Measurements from ENCODE around the gene KCTD5. TPM values are rescaled to one million over a fixed set of nuclear protein-coding genes. Genes with fewer than 3 reads are reported as not detected.
"Not testable (repeated sequence)": the region's sequence is repeated elsewhere in the genome, so short reads cannot be mapped to it uniquely, and the experiment has no call there.

KCTD5 gene
- polyA plus RNA-seq, 4 donors = 19.0 to 41.2 (median 29.9) TPM

DNA sequence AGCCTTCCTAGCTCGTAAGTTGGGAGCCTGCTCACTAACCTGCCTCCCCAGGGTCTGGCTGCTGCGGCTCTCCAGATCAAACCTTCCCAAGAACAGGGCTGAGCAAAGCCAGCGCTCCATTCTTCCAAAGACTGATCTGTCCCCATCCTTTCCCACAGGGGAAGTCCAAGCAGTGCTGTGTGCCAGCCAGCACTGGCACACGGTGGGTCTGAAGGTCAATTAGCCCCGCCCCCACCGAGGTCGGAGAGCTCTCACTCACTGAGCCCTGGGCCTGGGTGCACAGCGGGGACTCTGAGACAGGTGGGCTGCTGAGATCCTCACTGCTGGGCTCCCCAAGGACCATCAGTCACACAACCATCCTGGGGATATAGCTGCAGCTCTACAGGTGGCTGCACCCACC, 27.4 kb upstream of the KCTD5 start:
- not testable (repeated sequence) for H3K9me3 ChIP-seq (ENCODE audit: control insufficient read depth in 2 of 2, insufficient read depth in 1 of 2, low read depth in 1 of 2, low read length in 1 of 2); DNase-seq; H3K4me1 ChIP-seq (ENCODE audit: control insufficient read depth in 3 of 3, insufficient read depth in 2 of 3, low read depth in 1 of 3, low read length in 2 of 3); H3K27me3 ChIP-seq (ENCODE audit: control insufficient read depth in 3 of 3, insufficient read depth in 3 of 3, low read length in 3 of 3); FAIRE-seq; H3K4me3 ChIP-seq (ENCODE audit: low read depth in 1 of 3, low read length in 3 of 3); H3K36me3 ChIP-seq (ENCODE audit: control insufficient read depth in 3 of 3, insufficient read depth in 2 of 3, low read depth in 1 of 3, low read length in 3 of 3); H3K27ac ChIP-seq (ENCODE audit: low read depth in 1 of 3, low read length in 2 of 3)
- WGBS, 3 donors = 40 to 59% methylated on average over 1 to 2 of the region's 8 CpGs; no CpG with 5 or more reads in 1 of the 3 donors

DNA sequence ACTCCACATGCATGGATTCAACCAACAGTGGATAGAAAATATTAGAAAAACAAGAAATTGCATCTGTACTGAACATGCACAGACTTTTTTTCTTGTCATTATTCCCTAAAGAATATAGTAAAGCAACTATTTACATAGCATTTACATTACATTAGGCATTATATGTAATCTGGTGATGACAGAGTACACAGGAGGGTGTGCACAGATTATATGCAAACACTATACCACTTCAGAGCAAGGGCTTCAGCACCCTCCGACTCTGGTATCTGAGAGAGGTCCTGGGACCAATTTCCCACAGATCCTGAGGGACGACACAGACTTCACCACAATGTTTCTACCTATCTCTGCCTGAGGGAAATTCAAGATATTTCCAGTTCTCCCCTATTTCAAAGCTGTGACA, 25.3 kb upstream of the KCTD5 start:
- H3K4me3 ChIP-seq (ENCODE audit: low read depth in 1 of 3, low read length in 3 of 3) = no peak overlapping the region
- H3K27me3 ChIP-seq (ENCODE audit: control insufficient read depth in 3 of 3, insufficient read depth in 3 of 3, low read length in 3 of 3) = peaks cover 0 to 8% (median 0%) of the 10 kb centered on the region in 3 donors
- H3K27ac ChIP-seq (ENCODE audit: low read depth in 1 of 3, low read length in 2 of 3) = no peak overlapping the region
- WGBS, 3 donors = 67 to 75% (median 69%) methylated on average over 2 of the region's 2 CpGs
- FAIRE-seq (no peak), DNase-seq (no peak)
- H3K9me3 ChIP-seq (ENCODE audit: control insufficient read depth in 2 of 2, insufficient read depth in 1 of 2, low read depth in 1 of 2, low read length in 1 of 2) = peaks cover 0 to 11% of the 10 kb centered on the region in 2 donors
- H3K4me1 ChIP-seq (ENCODE audit: control insufficient read depth in 3 of 3, insufficient read depth in 2 of 3, low read depth in 1 of 3, low read length in 2 of 3) = no peaks in the 10 kb centered on the region
- H3K36me3 ChIP-seq (ENCODE audit: control insufficient read depth in 3 of 3, insufficient read depth in 2 of 3, low read depth in 1 of 3, low read length in 3 of 3) = no peaks in the 10 kb centered on the region

DNA sequence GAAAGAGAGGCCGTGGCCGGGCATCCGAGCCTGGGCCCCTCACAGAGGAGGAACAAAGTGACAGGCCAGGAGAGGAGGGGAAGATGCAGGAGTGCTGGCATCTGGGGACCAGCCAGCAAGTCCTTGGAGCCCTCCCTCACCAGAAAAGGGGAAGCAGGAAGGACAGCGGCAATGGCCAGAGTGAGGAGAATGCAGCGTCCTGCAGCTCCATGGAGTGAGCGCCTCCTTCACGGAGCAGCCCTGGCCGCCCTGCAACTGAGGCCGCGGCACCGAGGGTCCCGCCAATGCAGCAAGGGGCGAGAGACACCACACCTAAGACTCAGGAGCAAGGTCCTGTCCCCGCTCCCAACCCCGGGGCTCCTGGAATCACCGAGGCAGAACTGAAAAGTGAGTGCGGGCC, 24.5 kb upstream of the KCTD5 start:
- H3K4me1 ChIP-seq (ENCODE audit: control insufficient read depth in 3 of 3, insufficient read depth in 2 of 3, low read depth in 1 of 3, low read length in 2 of 3); DNase-seq; H3K36me3 ChIP-seq (ENCODE audit: control insufficient read depth in 3 of 3, insufficient read depth in 2 of 3, low read depth in 1 of 3, low read length in 3 of 3); H3K27me3 ChIP-seq (ENCODE audit: control insufficient read depth in 3 of 3, insufficient read depth in 3 of 3, low read length in 3 of 3); FAIRE-seq; H3K4me3 ChIP-seq (ENCODE audit: low read depth in 1 of 3, low read length in 3 of 3); H3K27ac ChIP-seq (ENCODE audit: low read depth in 1 of 3, low read length in 2 of 3): not testable (repeated sequence)
- peaks cover 0 to 11% of the 10 kb centered on the region in 2 donors for H3K9me3 ChIP-seq (ENCODE audit: control insufficient read depth in 2 of 2, insufficient read depth in 1 of 2, low read depth in 1 of 2, low read length in 1 of 2)
- WGBS, 3 donors = no CpG with 5 or more reads among the region's 17 CpGs

DNA sequence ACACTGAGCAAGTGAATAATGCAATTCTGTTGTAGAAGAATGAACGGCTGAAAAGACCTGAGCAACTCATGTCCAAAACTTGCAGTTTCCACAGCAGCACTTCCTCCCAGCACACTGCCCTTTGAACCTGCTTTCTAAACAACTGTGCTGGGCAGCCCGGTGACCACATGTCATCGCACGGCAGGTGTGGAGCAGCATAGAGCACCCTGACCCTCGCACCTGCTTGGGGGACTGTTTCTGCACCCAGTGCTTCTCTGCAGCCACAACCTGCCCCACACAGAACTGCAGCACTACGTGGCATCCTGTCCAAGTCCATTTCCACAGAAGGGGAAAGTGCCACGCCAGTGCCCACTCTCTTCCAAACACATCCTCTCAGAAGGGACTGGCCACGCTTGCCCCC, 22.8 kb upstream of the KCTD5 start:
- H3K4me1 ChIP-seq (ENCODE audit: control insufficient read depth in 3 of 3, insufficient read depth in 2 of 3, low read depth in 1 of 3, low read length in 2 of 3); H3K27ac ChIP-seq (ENCODE audit: low read depth in 1 of 3, low read length in 2 of 3); H3K36me3 ChIP-seq (ENCODE audit: control insufficient read depth in 3 of 3, insufficient read depth in 2 of 3, low read depth in 1 of 3, low read length in 3 of 3); H3K4me3 ChIP-seq (ENCODE audit: low read depth in 1 of 3, low read length in 3 of 3); FAIRE-seq; H3K27me3 ChIP-seq (ENCODE audit: control insufficient read depth in 3 of 3, insufficient read depth in 3 of 3, low read length in 3 of 3): not testable (repeated sequence)
- 27 to 61% (median 36%) methylated on average over 8 of the region's 8 CpGs for WGBS, 3 donors
- DNase-seq = peak; percentile 54 to 69
- peaks cover 0 to 11% of the 10 kb centered on the region in 2 donors for H3K9me3 ChIP-seq (ENCODE audit: control insufficient read depth in 2 of 2, insufficient read depth in 1 of 2, low read depth in 1 of 2, low read length in 1 of 2)

DNA sequence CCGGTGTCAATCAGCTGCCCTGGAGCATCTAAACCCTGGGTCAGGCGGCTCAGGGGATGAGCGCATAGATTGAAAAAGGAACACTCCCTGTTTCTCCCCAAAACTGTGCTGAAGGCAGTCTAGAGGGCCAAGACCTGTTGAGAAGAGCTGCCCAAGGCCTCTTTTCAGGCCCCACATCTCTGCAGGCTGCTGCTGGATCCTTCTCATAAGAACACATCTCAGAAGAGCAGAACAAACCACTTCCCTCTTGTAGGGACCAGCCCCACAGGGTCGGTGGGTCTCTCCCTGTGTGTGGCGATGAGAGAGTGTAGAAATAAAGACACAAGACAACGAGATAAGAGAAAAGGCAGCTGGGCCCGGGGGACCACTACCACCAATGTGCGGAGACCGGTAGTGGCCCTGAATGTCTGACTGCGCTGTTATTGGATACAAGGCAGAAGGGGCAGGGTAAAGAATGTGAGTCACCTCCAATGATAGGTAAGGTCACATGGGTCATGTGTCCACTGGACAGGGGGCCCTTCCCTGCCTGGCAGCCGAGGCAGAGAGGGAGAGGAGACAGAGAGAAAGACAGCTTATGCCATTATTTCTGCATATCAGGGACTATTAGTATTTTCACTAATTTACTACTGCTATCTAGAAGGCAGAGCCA, 22.2 kb upstream of the KCTD5 start:
- DNase-seq; H3K36me3 ChIP-seq (ENCODE audit: control insufficient read depth in 3 of 3, insufficient read depth in 2 of 3, low read depth in 1 of 3, low read length in 3 of 3); H3K27me3 ChIP-seq (ENCODE audit: control insufficient read depth in 3 of 3, insufficient read depth in 3 of 3, low read length in 3 of 3); H3K27ac ChIP-seq (ENCODE audit: low read depth in 1 of 3, low read length in 2 of 3); H3K4me1 ChIP-seq (ENCODE audit: control insufficient read depth in 3 of 3, insufficient read depth in 2 of 3, low read depth in 1 of 3, low read length in 2 of 3); H3K4me3 ChIP-seq (ENCODE audit: low read depth in 1 of 3, low read length in 3 of 3); FAIRE-seq: not testable (repeated sequence)
- H3K9me3 ChIP-seq (ENCODE audit: control insufficient read depth in 2 of 2, insufficient read depth in 1 of 2, low read depth in 1 of 2, low read length in 1 of 2) = peaks cover 0 to 11% of the 10 kb centered on the region in 2 donors
- WGBS, 3 donors = 87 to 89% (median 87%) methylated on average over 10 to 11 of the region's 11 CpGs

DNA sequence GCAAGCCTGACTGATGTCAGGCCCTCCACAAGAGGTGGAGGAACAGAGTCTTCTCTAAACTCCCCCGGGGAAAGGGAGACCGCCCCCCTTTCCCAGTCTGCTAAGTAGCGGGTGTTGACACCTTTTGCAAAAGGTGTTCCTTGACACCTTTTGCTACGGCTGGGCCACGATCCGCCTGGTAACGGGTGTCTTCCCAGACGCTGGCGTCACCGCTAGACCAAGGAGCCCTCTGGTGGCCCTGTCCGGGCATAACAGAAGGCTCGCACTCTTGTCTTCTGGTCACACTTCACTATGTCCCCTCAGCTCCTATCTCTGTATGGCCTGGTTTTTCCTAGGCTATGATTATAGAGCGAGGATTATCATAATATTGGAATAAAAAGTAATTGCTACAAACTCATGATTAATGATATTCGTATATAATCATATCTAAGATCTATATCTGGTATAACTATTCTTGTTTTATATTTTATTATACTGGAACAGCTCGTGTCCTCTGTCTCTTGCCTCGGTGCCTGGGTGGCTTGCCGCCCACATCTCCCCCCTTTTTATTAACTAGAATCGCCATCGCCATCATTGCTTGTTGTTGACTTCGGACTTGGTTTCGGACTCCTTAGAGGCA, 21.5 kb upstream of the KCTD5 start:
- H3K4me3 ChIP-seq (ENCODE audit: low read depth in 1 of 3, low read length in 3 of 3); H3K36me3 ChIP-seq (ENCODE audit: control insufficient read depth in 3 of 3, insufficient read depth in 2 of 3, low read depth in 1 of 3, low read length in 3 of 3); H3K4me1 ChIP-seq (ENCODE audit: control insufficient read depth in 3 of 3, insufficient read depth in 2 of 3, low read depth in 1 of 3, low read length in 2 of 3); FAIRE-seq; H3K27me3 ChIP-seq (ENCODE audit: control insufficient read depth in 3 of 3, insufficient read depth in 3 of 3, low read length in 3 of 3); H3K27ac ChIP-seq (ENCODE audit: low read depth in 1 of 3, low read length in 2 of 3): not testable (repeated sequence)
- peaks cover 0 to 11% of the 10 kb centered on the region in 2 donors for H3K9me3 ChIP-seq (ENCODE audit: control insufficient read depth in 2 of 2, insufficient read depth in 1 of 2, low read depth in 1 of 2, low read length in 1 of 2)
- 42 to 45% (median 44%) methylated on average over 19 to 21 of the region's 21 CpGs for WGBS, 3 donors
- peak in 1 of 2 donors; percentile 18 for DNase-seq

DNA sequence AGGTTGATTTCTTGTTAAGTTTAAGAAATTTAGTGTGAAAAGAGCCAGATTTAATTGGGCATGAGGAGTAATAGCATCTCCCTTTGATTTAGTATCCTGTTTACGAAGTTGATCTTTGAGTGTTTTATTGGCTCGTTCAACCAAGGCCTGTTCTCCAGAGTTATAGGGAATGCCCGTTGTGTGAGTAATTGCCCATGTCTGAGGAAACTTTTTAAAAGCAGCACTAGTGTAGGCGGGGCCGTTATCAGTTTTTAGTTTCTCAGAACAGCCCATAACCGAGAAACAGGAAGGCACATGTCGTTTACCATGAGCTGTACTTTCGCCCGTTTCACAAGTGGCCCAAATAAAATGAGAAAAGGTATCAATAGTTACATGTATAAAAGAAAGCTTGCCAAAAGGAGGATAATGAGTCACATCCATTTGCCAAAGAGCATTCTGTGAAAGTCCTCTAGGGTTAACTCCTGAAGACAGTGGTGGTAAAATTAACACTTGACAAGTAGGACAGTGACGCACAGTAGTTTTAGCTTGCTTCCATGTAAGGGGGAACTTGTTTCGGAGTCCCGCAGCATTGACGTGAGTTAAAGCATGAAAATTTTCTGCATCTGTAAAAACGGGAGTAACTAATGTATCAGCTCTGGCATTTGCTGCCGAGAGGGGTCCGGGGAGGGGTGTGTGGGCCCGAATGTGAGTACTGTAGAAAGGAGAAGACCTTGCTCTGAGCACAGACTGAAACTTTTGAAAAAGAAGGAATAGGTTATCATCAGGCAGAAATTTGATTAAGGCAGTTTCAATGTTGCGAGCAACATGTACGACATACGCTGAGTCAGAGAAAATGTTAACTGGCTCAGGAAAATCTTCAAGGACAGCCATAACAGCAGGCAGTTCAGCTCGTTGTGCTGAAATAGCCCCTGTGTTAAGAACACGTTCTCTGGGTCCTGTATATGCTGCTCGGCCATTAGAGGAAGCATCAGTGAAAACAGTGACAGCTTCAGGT, 18.5 kb upstream of the KCTD5 start:
- DNase-seq (peak in 1 of 2 donors; percentile 83), FAIRE-seq (no peak)
- WGBS, 3 donors = 7 to 39% (median 18%) methylated on average over 23 of the region's 23 CpGs
- H3K36me3 ChIP-seq (ENCODE audit: control insufficient read depth in 3 of 3, insufficient read depth in 2 of 3, low read depth in 1 of 3, low read length in 3 of 3) = peaks cover 0 to 23% (median 10%) of the 10 kb centered on the region in 3 donors
- H3K9me3 ChIP-seq (ENCODE audit: control insufficient read depth in 2 of 2, insufficient read depth in 1 of 2, low read depth in 1 of 2, low read length in 1 of 2) = peaks cover 0 to 11% of the 10 kb centered on the region in 2 donors
- H3K4me3 ChIP-seq (ENCODE audit: low read depth in 1 of 3, low read length in 3 of 3) = no peak overlapping the region
- no peaks in the 10 kb centered on the region for H3K27me3 ChIP-seq (ENCODE audit: control insufficient read depth in 3 of 3, insufficient read depth in 3 of 3, low read length in 3 of 3)
- H3K27ac ChIP-seq (ENCODE audit: low read depth in 1 of 3, low read length in 2 of 3) = peak overlapping the region in 2 of 3 donors; percentile 60 to 84
- H3K4me1 ChIP-seq (ENCODE audit: control insufficient read depth in 3 of 3, insufficient read depth in 2 of 3, low read depth in 1 of 3, low read length in 2 of 3) = no peaks in the 10 kb centered on the region

DNA sequence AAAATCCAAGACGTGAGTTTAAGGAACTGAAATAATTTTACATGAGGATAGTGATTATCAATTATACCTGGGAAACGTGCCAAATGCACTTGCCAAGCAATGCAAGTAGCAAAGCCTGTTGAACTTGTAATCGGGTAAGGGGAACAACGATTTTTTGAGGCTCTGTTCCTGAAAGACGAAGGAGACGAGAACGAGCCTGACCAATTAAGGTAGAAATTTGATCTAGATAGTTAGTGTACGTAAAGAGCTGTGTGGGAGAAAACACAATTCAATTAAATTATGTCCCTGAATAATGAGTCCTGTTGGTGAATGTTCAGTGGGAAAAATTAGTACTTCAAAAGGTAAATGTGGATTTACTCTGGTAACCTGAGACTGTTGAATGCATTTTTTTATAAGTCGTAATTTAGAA, 17.7 kb upstream of the KCTD5 start:
- Histone ChIP-seq H3K27ac (ENCODE audit: low read depth in 1 of 3, low read length in 2 of 3) (peak overlapping the region in 2 of 3 donors; percentile 4 to 84), H3K27me3 (ENCODE audit: control insufficient read depth in 3 of 3, insufficient read depth in 3 of 3, low read length in 3 of 3) (no peaks in the 10 kb centered on the region), H3K36me3 (ENCODE audit: control insufficient read depth in 3 of 3, insufficient read depth in 2 of 3, low read depth in 1 of 3, low read length in 3 of 3) (peaks cover 0 to 28% (median 10%) of the 10 kb centered on the region in 3 donors), H3K4me3 (ENCODE audit: low read depth in 1 of 3, low read length in 3 of 3) (no peak overlapping the region), H3K4me1 (ENCODE audit: control insufficient read depth in 3 of 3, insufficient read depth in 2 of 3, low read depth in 1 of 3, low read length in 2 of 3) (no peaks in the 10 kb centered on the region), H3K9me3 (ENCODE audit: control insufficient read depth in 2 of 2, insufficient read depth in 1 of 2, low read depth in 1 of 2, low read length in 1 of 2) (peaks cover 0 to 10% of the 10 kb centered on the region in 2 donors)
- FAIRE-seq (no peak), DNase-seq (peak in 1 of 2 donors; percentile 75)
- WGBS, 3 donors = 19 to 53% (median 40%) methylated on average over 9 of the region's 9 CpGs

Data from small intestine (tissue), 7 donors.